ENCODE results near the gene RPS6KB2.
"Not testable (repeated sequence)": the region's sequence is repeated elsewhere in the genome, so short reads cannot be mapped to it uniquely, and the experiment has no call there.

The RPS6KB2 gene

DNA sequence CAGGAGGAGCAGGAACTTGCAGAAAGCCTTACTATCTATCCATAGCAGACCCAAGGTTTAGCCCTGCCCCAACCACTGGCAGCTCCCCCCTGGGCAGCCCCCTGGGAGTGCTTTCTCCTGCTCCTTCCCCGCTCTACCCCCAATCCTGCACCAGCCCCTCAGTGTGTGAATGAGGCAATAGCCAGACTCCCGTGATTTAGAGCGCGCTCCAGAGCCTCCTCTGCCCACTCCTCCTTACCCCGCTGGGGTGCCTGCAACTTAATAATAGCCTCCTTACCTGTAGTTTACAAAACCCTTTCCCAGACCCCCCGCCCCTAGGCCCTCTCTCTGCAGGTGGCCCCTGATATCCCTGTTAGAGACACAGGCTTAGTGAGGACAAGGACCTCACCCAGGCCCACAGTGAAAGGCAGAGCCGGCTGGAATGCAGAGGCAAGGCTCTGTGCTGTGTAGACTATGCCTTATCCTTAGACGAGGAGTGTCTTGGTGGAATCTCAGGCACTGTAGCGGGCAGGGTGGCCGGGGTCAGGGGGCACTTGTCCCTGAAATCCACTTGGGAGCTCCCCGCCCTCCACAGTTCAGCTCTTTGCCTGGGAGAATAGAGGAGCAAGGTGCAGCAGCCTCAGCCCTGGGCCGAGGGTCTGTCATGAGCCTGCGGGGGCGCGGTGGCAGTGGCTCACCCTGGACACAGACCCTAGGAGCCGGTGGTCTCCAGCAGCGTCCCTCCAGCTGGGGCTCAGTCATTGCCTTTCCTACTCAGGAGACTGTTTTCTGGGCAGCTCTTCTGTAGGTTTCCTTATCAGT lies 17.1 kb upstream of the RPS6KB2 start:
- DNase-seq = no peak

DNA sequence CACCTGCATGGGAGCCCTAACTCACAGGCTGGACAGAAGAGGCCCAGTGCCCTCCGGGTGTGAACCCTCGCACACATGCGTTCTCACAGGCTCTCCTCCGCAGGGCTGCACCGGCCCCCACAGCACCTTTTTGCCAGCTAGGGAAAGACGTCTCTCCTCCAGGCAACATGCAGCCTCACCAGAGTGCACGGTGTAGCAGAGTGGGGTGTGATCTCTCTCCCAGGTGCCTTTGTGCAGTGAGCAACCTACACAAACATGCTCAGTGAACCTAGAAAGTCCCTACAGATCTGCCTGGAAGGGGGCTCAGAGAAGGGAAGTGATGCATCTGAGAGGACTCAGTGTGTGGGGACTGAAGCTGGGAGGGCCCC lies 16.5 kb upstream of the RPS6KB2 start:
- DNase-seq = no peak

DNA sequence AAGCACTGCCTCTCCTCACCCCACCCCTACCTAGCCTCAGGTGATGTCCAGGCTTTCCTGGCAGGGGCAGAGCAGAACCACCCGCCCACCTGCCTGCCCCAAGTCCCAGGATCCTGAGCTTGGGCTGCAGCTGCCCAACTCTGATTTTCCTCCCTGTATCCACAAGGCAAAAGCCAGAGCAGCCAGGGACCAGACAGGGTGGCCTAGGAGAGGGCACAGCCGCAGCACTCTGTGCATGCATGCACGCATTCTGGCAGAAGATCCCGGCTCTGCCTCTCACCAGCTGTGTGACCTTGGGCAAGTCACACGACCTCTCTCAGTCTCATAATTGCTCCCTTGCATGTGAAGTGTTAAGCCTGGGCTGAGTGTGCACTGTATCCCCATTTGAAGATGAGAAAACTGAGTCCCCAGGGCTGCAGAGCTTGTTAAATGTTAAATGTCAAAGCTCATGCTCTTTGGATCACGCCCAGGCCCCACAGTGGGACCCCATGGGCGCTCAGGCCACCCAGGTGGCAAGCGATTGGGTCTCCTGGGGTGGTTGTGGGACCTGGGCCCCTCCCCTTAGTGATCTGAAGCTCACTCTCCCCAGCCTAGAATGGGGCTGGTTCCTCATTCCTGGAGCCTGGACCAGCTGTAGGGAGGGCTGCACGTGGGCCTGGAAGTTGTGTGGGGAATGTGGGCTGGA lies 15.7 kb upstream of the RPS6KB2 start:
- DNase-seq = no peak

GRCh38 chr11:67413266-67413849 lies 14.9 kb upstream of the RPS6KB2 start:
- DNase-seq = no peak

GRCh38 chr11:67415501-67416304 lies 12.6 kb upstream of the RPS6KB2 start, which contains the start of gene CARNS1:
Gene CARNS1, plus strand, starts transcription at chr11:67415678. Its CDS starts 522 bp downstream, at chr11:67416200.
- DNase-seq = no peak

GRCh38 chr11:67416416-67417335 lies 11.6 kb upstream of the RPS6KB2 start:
- DNase-seq = no peak

DNA sequence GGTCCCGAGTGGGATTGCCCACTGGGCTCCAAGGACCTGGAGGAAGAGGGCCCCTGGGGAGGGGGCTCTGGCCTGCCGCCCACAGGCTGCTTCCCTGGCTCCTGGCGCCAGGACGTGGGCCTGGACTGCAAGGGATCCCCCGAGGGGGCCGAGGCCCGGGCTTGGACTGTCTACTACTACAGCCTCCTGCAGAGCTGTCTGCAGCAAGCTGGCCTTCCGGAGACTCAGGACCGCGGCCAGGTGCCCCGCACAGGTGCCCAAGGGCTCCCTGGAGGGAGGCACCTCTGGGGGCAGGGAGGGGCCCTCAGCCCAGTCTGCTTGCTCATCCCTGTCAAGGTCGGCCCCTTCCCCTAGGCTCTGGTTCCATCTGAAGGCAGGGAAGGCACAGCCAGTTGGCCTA lies 10.9 kb upstream of the RPS6KB2 start:
- no peak for DNase-seq

DNA sequence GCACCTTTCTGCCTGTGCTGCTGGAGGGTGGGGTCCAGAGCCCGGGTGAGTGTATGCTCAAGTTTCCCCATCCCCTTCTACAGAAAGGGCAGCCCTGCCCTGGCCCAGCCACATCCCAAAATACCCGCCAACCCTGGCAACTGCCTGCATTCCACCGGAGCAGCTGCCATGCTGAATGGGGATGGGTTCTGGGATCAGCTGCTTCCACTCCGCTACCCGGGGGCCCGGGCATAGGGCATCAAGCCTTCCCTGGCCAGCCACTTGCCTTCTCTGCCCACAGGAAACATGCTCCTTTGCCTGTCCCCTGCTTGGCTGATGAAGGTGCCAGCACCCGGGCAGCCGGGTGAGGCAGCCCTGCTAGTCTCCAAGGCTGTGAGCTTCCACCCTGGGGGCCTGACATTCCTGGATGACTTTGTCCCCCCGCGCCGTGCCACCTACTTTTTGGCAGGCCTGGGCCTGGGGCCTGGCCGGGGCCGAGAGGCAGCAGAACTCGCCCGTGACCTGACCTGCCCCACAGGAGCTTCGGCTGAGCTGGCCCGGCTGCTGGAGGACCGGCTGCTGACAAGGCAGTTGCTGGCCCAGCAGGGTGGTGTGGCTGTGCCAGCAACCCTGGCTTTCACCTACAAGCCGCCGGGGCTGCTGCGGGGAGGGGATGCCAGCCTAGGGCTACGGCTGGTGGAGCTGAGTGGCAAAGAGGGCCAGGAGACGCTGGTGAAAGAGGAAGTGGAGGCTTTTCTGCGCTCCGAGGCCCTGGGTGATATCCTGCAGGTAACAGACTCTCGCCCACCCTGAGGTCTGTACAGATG lies 9.6 kb upstream of the RPS6KB2 start:
- DNase-seq = no peak

GRCh38 chr11:67419325-67420049 lies 8.8 kb upstream of the RPS6KB2 start:
- DNase-seq = no peak

DNA sequence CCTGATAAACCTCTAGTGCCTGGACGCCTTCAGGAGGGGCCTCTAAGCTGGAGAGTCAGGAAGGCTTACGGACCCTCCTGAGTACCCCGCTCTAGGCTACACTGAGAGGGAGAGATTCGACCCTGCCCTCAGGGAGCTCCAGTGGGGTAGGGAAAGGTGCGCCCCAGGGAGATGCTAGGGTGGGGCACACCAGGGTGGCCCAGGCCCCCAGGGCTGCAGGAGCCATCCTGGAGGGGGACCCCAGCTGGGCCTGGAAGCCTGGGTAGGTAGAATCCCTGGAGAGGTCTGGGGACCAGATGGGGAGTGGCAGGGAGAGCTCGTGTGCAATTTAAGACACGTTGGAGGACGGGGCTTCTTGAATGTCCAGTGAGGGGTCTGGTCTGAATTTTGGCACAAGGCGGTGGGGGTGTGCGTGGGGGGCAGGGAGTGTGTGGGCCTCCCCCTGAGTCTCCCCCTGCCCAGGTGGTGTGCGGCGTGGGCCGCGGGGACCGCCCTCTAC lies 8.1 kb upstream of the RPS6KB2 start:
- no peak for DNase-seq

DNA sequence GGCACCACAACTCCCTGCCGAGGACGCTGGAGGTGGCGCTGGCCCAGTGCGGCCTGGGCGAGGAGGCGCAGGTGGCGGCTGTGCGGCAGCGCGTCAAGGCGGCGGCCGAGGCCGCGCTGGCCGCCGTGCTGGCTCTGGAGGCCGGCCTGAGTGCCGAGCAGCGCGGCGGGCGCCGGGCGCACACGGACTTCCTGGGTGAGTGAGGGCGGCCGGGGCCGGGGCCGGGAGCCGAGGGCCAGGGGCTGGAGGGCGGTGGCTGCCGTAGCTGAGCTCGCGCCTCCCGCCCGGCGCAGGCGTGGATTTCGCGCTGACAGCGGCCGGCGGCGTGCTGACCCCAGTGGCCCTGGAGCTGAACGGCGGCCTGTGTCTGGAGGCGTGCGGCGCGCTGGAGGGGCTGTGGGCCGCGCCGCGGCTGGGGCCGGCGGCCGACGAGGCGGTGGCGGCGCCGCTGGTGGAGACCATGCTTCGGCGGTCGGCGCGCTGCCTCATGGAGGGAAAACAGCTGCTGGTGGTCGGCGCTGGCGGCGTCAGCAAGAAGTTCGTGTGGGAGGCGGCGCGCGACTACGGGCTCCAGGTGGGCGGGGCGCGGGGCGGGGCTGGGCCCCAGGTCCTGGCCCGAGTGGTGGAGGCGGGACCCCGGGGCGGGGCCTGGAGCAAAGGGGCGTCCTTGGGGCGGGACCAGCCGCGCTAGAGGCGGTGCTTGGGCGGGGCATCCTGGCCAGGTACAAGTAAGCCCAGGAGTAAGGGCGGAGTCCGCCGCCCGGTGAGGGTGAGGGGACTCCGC lies 7.5 kb upstream of the RPS6KB2 start:
- DNase-seq = peak; percentile 99

GRCh38 chr11:67421430-67422031 lies 6.8 kb upstream of the RPS6KB2 start:
- no peak for DNase-seq

GRCh38 chr11:67422891-67423290 lies 5.4 kb upstream of the RPS6KB2 start:
- no peak for DNase-seq

DNA sequence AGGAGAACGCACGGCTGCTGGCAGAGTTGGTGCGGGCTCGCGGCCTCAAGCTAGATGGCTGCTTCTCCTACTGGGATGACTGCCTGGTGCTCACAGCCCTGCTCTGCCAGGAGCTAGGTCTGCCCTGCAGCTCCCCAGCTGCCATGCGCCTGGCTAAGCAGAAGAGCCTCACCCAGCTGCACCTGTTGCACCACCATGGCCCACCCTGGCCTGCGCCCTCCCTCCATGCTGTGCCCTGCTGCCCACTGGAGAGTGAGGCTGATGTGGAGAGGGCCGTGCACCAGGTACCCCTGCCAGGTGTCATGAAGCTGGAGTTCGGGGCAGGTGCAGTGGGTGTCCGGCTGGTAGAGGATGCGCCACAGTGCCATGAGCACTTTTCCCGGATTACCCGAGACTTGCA lies 4.8 kb upstream of the RPS6KB2 start:
- DNase-seq = no peak

- DNase-seq = no peak
Observed at GRCh38 chr11:67423891-67424613, 4.2 kb upstream of the RPS6KB2 start.

DNA sequence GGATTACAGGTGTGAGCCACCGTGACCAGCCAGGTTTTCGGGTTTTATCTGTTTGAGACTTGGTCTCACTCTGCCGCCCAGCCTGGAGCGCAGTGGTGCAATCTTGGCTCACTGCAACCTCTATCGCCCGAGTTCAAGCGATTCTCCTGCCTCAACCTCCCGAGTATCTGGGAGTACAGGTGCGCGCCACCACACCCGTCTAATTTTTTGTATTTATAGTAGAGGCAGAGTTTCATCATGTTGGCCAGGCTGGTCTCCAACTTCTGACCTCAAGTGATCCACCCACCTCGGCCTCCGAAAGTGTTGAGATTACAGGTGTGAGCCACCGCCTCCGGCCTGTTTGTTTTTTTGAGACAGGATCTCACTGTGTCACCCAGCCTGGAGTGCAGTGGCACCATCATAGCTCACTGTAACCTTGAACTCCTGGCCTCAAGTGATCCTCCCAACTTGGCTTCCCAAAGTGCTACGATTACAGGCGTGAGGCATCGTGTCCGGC lies 882 bp upstream of the RPS6KB2 start:
- DNase-seq = not testable (repeated sequence)

DNA sequence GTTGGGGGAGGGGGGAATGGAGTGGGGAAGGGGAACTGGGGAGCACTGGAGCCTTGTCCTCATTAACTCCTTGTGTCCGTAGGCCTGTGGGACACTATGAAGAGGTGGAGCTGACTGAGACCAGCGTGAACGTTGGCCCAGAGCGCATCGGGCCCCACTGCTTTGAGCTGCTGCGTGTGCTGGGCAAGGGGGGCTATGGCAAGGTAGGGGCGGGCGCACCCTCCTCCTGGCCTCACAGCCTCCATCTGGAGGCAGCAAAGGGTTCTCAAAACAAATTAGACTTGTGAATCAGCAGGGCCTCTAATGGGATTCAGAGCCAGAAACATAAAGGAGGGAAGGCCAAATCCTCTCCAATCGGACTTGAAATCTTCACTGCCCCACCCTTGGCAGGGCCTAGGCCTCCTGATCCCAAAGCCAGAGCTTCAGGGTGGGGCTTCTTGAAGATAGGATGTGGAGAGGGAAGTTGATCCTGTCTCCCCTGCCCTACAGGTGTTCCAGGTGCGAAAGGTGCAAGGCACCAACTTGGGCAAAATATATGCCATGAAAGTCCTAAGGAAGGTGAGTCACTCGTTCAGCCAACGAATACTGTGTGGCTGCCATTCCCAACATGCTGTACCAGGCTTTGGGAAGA lies 859 bp downstream of the RPS6KB2 start:
- no peak for DNase-seq

DNA sequence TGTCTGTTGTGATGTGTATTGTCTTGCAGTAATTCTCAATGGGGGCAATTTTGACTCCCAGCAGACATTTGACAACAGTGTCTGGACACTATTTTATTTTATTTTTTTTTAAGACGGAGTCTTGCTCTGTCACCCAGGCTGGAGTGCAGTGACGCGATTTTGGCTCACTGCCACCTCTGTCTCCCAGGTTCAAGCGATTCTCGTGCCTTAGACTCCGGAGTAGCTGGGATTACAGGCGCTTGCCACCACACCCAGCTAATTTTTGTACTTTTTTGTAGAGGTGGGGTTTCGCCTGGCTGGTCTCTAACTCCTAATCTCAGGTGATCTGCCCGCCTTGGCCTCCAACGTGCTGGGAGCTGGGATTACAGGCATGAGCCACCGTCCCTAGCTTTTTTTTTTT lies 1.4 kb downstream of the RPS6KB2 start:
- DNase-seq = no peak
